Ovary (tissue), 3 donors: ENCODE measurements around the gene AATK.

ENCODE experiments used
- CTCF ChIP-seq, 3 donors: fragments of 450-650 bp in 2 of 3; fragments of 200-600 bp in 1 of 3; IDR thresholded peaks; one replicate each; pipeline versions ENCODE4 v1.5.1 to v1.8.0; 2016 to 2022; ENCODE audit warnings: antibody characterized with exemption in 3 of 3, mild to moderate bottlenecking in 1 of 3
- EP300 ChIP-seq: sonication (generic); formaldehyde crosslinking; IDR thresholded peaks from one replicate; pipeline ENCODE4 v1.6.1; 2017; ENCODE audit warnings: antibody characterized with exemption
- POLR2A ChIP-seq: fragments of 450-650 bp; IDR thresholded peaks from one replicate; pipeline ENCODE4 v1.6.1; 2017; ENCODE audit warnings: antibody characterized with exemption, mild to moderate bottlenecking, moderate library complexity
- donor health status: DM: no; HTN: no; CAD: no.

GRCh38 chr17:81081222-81082176 is 84.5 kb downstream of the AATK start:
- TF ChIP-seq POLR2A: no peak
- no peak for TF ChIP-seq CTCF (IDR thresholded peaks at IDR 0.05)
- TF ChIP-seq EP300: no peak
